ENCODE data around the gene CLDN14.

- TF ChIP-seq CTCF (IDR thresholded peaks at IDR 0.05) (no peak), EP300 (IDR thresholded peaks at IDR 0.05) (no peak), POLR2A (IDR thresholded peaks at IDR 0.05; ENCODE audit: low read depth) (no peak), POLR2AphosphoS5 (IDR thresholded peaks at IDR 0.05) (no peak)
Measured at GRCh38 chr21:36486246-36486645, 6.3 kb upstream of the CLDN14 start.

Data from esophagus muscularis mucosa (tissue), 4 donors.